22Rv1 (cell line): Measurements from ENCODE around the gene POFUT1.
"Not testable (repeated sequence)": the region's sequence is repeated elsewhere in the genome, so short reads cannot be mapped to it uniquely, and the experiment has no call there.

Source experiments
- H3K27ac ChIP-seq: fragments of 450-650 bp; 2 replicates; pipeline ENCODE4 v1.5.1; 2017
- CTCF ChIP-seq: fragments of 450-650 bp; IDR thresholded peaks from 2 replicates; pipeline ENCODE4 v1.5.1; 2017; ENCODE audit warnings: mild to moderate bottlenecking
- ZFX ChIP-seq: fragments of 450-650 bp; IDR thresholded peaks from 2 replicates; pipeline ENCODE4 v1.6.1; 2017; ENCODE audit warnings: antibody characterized with exemption, borderline replicate concordance

The POFUT1 gene

DNA sequence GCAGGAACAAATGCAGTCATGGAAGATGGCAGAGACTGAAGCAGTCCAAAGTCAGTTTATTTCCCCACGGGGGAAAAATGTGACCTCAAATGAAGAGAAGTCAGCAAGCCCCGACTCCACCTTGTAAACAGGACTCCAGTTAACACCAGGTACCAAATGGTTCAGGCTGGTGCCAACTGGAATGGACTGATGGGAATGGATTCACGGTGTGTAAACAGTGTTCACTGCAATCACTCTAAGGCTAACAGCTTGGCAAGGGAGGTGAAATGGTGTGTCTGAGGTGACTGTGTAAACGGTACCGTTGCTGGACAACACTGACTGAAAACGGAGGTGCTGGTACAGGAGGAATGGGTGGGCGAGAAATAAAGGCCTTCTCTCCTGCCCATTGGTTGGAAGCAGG, 12.1 kb upstream of the POFUT1 start:
- H3K27ac ChIP-seq: no peak overlapping the region
- TF ChIP-seq CTCF (no peak), ZFX (no peak)

DNA sequence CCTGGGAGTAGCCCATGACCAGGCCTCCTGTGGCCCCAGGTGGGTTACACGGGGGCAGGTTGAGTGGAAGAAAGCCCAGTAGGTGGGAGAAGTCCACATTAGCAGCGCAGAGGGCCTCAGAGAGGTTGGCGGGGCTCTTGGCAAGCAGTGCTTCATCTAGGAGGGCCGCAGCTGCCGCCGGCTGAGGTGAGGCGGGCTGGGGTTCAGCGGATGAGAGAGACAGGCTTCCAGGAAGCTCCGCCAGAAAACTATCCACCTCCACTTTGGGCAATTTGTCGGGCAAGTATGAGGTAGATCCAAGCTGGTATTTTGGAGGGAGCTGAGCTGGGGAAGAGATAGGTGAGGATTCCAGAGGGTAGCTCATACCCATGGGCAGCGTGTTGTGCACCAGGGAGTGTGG, 11.1 kb upstream of the POFUT1 start:
- H3K27ac ChIP-seq: not testable (repeated sequence)

DNA sequence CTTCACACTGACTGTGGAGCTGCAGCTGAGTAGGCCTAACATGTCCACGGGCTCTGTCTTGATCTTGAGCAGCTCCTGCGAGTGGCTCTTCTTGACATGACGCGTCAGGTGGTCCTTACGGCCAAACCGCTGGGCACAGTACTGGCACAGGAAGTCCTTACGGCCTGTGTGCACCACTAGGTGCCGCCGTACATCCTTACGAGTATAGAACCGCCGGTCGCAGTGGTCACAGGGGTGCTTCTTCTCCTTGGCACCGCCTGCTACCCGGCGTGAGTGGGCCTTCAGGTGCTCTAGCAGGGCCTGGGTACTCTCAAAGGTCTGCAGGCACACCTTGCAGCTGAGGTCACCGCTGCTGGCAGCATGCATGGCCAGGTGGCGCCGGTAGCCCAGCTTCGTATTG, 10.5 kb upstream of the POFUT1 start:
- not testable (repeated sequence) for H3K27ac ChIP-seq
- peak; percentile 10; the same call in 1 of the 2 replicates for TF ChIP-seq CTCF

- TF ChIP-seq ZFX: no peak
- TF ChIP-seq CTCF: no peak
- no peak overlapping the region for H3K27ac ChIP-seq
Observed at GRCh38 chr20:32199006-32199405, 8.7 kb upstream of the POFUT1 start.

DNA sequence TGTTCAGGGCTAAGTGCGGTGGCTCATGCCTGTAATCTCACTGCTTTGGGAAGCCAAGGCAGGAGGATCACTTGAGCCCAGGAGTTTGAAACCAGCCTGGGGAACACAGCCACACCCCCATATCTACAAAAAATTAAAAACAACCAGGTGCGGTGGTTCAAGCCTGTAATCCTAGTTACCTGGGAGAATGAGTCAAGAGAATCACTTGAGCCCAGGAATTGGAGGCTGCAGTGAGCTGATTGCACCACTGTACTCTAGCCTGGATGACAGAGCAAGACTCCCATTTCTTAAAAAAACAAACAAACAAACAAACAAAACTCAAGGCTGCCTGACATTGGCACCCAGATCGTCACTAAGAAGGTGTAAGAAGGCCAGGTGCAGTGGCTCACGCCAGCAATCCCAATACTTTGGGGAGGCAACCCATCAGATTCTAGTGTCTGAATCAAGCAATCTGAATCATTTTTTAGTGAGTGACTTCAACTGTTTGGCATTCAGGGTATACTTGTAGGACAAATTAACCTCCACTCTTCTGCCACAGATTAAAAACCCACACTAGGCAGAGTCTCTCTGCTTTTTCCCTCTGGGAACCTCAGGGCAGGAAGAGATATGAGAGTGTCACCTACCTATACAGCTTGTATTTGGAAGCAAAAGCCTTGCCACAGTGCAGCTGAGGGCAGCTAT, 6.2 kb upstream of the POFUT1 start:
- H3K27ac ChIP-seq: no peak overlapping the region
- no peak for TF ChIP-seq ZFX
- TF ChIP-seq CTCF: no peak

- TF ChIP-seq ZFX (no peak), CTCF (no peak)
- no peak overlapping the region for H3K27ac ChIP-seq
Observed at GRCh38 chr20:32201977-32202363, 5.7 kb upstream of the POFUT1 start.

- TF ChIP-seq CTCF: no peak
- TF ChIP-seq ZFX: no peak
- peak overlapping the region; percentile 81 for H3K27ac ChIP-seq
Observed at GRCh38 chr20:32203356-32204204, 4.1 kb upstream of the POFUT1 start.
